ENCODE results near the gene EIF5B.

- TF ChIP-seq YY1 (IDR thresholded peaks at IDR 0.05; ENCODE audit: insufficient read depth, insufficient read length) (no peak), ZNF274 (IDR thresholded peaks at IDR 0.05; ENCODE audit: low read depth, low read length) (no peak), SUZ12 (IDR thresholded peaks at IDR 0.05; ENCODE audit: extremely low read depth, insufficient read depth, insufficient read length) (no peak)
Observed at GRCh38 chr2:99386011-99386410, 48.8 kb downstream of the EIF5B start.

All from NT2/D1 (cell line).